Measurements from ENCODE around the gene THEMIS2. TPM values are rescaled to one million over a fixed set of nuclear protein-coding genes. Genes with fewer than 3 reads are reported as not detected.
A peak's percentile ranks its signal among the peaks of the same experiment; 100 is the strongest.

THEMIS2 gene
- total and polyA plus RNA-seq, 10 of the 15 experiments (the other 5 are each of a cell fraction or from before 2014, with no cell fraction given), result 9.1 to 114 (median 38.3) TPM

DNA sequence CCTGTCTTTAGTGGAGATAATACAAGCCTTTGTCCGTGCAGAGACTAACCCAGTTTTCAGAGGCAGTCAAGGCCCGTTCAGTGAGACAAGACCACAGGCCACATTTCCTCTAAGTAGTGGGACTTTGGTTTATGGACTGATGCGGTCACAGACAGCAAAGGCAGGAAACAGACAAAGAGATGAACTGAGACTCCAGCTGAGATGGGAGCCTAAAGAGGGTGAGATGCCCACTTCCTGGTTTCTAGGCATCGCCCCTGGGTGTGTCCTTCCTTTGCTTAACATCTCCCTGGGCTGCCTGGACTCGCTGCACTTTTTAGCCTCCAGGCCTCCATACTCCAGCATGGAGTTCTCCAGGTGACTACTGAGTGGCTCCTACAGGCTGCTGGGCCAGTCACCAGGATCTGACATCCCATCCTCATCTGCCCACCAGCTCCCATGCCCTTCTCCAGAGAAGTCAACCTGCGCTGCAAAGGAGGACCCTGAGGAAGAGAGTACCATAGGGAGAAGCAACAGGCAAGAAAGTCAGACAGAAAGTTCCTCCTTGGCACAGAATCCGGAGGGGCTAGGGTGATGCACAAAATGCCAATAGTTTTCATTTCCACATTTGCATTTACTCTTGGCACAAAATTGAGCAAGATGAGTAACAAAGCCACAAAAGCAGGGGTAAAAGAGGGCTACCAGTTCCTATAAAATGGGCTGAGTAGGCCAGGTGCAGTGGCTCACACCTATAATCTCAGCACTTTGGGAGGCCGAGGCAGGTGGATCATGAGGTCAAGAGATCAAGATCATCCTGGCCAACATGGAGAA lies 15.1 kb downstream of the THEMIS2 start (continued):
- TF ChIP-seq BHLHE40 (IDR thresholded peaks at IDR 0.05; ENCODE audit: borderline replicate concordance in 1 of 2, low read depth in 2 of 2, low read length in 1 of 2) (peak; percentile 22 to 26; a peak in 2 of 4 replicates), POLR2A (IDR thresholded peaks at IDR 0.05; ENCODE audit: low read depth, low read length) (peak; percentile 58; the same call in 1 of the 2 replicates), TCF3 (IDR thresholded peaks at IDR 0.05; ENCODE audit: borderline replicate concordance, insufficient read depth, low read depth, low read length) (0 out of 2 replicates have a peak, but pooled peaks have one; percentile 13), ETV6 (conservative IDR thresholded peaks at IDR 0.05 in 1 of 2, IDR thresholded peaks at IDR 0.05 in 1 of 2; ENCODE audit: borderline replicate concordance in 1 of 2, low read depth in 1 of 2) (peak in 1 of 2 experiments; percentile 72; a peak in 1 of 4 replicates), EGR1 (IDR thresholded peaks at IDR 0.05; ENCODE audit: borderline replicate concordance in 1 of 2, low read depth in 2 of 2, low read length in 2 of 2) (0 out of 3 replicates have a peak, but pooled peaks of 1 of the 2 experiments have one; percentile 10), POLR2AphosphoS5 (IDR thresholded peaks at IDR 0.05; ENCODE audit: low read length) (0 out of 2 replicates have a peak, but pooled peaks have one; percentile 29), MEF2B (IDR thresholded peaks at IDR 0.05; ENCODE audit: partially characterized antibody, poor library complexity, severe bottlenecking) (no peak), CEBPB (IDR thresholded peaks at IDR 0.05; ENCODE audit: borderline replicate concordance in 1 of 2, low read depth in 2 of 2, low read length in 2 of 2) (no peak), NFIC (IDR thresholded peaks at IDR 0.05; ENCODE audit: low read depth, low read length) (0 out of 2 replicates have a peak, but pooled peaks have one; percentile 32), RCOR1 (conservative IDR thresholded peaks at IDR 0.05; ENCODE audit: low read depth, low read length) (0 out of 2 replicates have a peak, but pooled peaks have one; percentile 28), JUND (IDR thresholded peaks at IDR 0.05; ENCODE audit: low read depth, low read length) (no peak), DPF2 (IDR thresholded peaks at IDR 0.05) (peak; percentile 53; the same call in 1 of the 2 replicates)
- TF ChIP-seq, protein P1, sequence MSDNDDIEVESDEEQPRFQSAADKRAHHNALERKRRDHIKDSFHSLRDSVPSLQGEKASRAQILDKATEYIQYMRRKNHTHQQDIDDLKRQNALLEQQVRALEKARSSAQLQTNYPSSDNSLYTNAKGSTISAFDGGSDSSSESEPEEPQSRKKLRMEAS (IDR thresholded peaks at IDR 0.05; ENCODE audit: low read depth, low read length), result 0 out of 2 replicates have a peak, but pooled peaks have one; percentile 28
- TF ChIP-seq, protein P2, sequence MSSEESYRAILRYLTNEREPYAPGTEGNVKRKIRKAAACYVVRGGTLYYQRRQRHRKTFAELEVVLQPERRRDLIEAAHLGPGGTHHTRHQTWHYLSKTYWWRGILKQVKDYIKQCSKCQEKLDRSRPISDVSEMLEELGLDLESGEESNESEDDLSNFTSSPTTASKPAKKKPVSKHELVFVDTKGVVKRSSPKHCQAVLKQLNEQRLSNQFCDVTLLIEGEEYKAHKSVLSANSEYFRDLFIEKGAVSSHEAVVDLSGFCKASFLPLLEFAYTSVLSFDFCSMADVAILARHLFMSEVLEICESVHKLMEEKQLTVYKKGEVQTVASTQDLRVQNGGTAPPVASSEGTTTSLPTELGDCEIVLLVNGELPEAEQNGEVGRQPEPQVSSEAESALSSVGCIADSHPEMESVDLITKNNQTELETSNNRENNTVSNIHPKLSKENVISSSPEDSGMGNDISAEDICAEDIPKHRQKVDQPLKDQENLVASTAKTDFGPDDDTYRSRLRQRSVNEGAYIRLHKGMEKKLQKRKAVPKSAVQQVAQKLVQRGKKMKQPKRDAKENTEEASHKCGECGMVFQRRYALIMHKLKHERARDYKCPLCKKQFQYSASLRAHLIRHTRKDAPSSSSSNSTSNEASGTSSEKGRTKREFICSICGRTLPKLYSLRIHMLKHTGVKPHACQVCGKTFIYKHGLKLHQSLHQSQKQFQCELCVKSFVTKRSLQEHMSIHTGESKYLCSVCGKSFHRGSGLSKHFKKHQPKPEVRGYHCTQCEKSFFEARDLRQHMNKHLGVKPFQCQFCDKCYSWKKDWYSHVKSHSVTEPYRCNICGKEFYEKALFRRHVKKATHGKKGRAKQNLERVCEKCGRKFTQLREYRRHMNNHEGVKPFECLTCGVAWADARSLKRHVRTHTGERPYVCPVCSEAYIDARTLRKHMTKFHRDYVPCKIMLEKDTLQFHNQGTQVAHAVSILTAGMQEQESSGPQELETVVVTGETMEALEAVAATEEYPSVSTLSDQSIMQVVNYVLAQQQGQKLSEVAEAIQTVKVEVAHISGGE (CRISPR knock-in tag; IDR thresholded peaks at IDR 0.05), result no peak
- TF ChIP-seq, protein P3, sequence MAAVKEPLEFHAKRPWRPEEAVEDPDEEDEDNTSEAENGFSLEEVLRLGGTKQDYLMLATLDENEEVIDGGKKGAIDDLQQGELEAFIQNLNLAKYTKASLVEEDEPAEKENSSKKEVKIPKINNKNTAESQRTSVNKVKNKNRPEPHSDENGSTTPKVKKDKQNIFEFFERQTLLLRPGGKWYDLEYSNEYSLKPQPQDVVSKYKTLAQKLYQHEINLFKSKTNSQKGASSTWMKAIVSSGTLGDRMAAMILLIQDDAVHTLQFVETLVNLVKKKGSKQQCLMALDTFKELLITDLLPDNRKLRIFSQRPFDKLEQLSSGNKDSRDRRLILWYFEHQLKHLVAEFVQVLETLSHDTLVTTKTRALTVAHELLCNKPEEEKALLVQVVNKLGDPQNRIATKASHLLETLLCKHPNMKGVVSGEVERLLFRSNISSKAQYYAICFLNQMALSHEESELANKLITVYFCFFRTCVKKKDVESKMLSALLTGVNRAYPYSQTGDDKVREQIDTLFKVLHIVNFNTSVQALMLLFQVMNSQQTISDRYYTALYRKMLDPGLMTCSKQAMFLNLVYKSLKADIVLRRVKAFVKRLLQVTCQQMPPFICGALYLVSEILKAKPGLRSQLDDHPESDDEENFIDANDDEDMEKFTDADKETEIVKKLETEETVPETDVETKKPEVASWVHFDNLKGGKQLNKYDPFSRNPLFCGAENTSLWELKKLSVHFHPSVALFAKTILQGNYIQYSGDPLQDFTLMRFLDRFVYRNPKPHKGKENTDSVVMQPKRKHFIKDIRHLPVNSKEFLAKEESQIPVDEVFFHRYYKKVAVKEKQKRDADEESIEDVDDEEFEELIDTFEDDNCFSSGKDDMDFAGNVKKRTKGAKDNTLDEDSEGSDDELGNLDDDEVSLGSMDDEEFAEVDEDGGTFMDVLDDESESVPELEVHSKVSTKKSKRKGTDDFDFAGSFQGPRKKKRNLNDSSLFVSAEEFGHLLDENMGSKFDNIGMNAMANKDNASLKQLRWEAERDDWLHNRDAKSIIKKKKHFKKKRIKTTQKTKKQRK (IDR thresholded peaks at IDR 0.05; ENCODE audit: low read depth, low read length), result no peak
- TF ChIP-seq, protein P4, sequence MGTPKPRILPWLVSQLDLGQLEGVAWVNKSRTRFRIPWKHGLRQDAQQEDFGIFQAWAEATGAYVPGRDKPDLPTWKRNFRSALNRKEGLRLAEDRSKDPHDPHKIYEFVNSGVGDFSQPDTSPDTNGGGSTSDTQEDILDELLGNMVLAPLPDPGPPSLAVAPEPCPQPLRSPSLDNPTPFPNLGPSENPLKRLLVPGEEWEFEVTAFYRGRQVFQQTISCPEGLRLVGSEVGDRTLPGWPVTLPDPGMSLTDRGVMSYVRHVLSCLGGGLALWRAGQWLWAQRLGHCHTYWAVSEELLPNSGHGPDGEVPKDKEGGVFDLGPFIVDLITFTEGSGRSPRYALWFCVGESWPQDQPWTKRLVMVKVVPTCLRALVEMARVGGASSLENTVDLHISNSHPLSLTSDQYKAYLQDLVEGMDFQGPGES (IDR thresholded peaks at IDR 0.05), result no peak
- TF ChIP-seq, protein P5, sequence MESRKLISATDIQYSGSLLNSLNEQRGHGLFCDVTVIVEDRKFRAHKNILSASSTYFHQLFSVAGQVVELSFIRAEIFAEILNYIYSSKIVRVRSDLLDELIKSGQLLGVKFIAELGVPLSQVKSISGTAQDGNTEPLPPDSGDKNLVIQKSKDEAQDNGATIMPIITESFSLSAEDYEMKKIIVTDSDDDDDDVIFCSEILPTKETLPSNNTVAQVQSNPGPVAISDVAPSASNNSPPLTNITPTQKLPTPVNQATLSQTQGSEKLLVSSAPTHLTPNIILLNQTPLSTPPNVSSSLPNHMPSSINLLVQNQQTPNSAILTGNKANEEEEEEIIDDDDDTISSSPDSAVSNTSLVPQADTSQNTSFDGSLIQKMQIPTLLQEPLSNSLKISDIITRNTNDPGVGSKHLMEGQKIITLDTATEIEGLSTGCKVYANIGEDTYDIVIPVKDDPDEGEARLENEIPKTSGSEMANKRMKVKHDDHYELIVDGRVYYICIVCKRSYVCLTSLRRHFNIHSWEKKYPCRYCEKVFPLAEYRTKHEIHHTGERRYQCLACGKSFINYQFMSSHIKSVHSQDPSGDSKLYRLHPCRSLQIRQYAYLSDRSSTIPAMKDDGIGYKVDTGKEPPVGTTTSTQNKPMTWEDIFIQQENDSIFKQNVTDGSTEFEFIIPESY (IDR thresholded peaks at IDR 0.05), result no peak

Measured in GM12878 (cell line).